Right hindlimb (tissue), 1 donor: Measurements from ENCODE around the gene FBXL7.
A peak's percentile ranks its signal among the peaks of the same experiment; 100 is the strongest.

Experiments used
- DNase-seq: peaks from one replicate; pipeline ENCODE4 v3.0.0-alpha.2; 2018

The FBXL7 gene

DNA sequence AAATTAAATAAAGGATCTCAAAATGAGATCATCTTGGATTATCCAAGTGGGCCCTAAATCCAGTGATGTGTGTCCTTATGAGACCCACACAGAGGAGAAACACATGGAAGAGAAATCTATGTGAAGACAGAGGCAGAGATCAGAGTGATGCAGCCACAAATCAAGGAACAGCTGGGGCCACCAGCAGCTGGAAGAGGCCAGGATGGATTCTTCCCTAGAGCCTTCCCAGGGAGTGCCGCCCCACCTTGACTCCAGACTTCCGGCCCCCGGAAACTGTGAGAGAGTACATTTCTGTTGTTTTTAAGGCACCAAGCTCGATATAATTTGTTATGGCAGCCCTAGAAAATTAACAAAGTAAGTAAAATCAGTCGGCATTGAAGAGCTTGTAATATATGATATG lies 286.9 kb downstream of the FBXL7 start:
- DNase-seq, result peak; percentile 33

DNA sequence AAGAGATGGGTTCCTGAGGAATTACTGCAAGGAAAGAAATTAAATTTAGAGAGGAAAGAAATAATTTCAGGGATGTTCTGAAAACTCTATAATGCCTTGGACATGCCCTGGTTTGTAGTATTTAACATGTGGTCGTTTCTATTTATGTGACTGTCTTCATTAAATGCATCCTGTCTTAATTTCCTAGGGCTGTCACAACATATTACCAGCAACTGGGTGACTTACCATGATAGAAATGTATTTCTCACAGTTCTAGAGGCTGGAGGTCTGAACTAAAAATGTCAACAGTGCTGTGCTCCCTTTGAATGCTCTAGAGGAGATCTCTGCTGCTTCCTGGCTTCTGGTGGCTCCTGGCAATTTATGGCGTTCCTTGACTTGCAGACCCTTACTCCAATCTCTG lies 287.7 kb downstream of the FBXL7 start:
- DNase-seq, result no peak

DNA sequence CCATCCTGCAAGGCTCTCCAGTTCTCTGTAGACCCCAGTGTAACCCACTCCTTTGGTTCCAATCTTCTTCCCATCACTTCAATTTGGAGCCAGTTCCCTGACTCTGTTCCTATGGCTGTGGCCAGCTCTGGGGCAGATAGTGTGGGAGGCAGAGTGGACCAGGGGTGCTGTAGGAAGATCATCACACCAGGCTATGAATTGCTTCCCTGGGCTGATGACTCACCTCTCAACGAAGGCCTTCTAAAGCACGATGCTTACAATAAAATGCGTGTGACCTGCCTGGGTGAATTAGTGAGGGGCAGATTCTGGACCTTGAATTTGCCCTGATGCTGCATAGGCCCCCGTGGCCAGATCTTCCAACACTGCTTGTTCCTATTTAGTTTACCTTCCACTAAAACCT lies 289.7 kb downstream of the FBXL7 start:
- no peak for DNase-seq

DNA sequence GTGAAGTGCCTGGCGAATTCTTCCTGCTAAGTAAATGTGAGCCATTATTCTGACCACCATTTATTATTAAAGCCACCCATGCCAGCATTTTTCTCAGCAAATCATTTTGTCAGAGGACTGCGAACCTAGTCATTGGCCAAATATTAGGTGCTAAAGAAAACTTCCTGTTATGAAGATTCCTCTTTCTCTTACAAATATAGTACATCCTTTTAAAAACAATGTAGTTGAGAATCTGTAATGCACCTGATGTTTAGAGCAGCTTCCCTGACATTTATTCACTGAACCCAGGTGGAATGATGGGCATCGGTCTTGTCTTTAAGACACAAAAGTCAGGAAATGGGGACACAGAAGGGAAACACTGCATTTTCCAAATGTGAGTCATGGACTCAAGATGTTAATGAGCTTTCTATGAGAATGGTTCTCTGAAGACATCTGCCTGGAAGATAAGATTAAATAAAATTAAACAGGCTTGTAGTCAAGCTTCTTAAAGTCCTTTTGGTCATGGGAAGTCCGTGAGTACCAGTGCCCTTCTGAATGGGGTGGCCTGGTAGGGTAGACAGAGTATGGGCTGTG lies 290.6 kb downstream of the FBXL7 start:
- DNase-seq, result no peak

DNA sequence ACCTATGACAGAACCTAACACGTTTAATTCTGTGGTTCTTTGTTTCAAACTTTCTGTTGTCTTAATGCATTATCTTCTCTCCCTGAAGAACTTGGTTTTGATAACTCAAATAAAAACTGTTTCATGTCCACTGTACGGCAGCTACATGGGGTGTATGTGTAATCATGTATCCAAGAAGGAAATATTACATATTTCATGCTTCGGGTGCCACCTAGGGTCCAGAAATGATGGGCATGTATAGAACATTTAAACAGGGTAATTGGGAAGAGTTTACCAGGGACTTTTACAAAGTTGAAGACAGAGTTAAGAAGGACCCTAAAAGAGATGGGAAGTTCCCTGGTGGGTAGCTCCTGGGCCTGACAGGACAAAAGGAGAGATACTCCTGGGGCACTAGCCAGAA lies 291.3 kb downstream of the FBXL7 start:
- DNase-seq, result no peak

DNA sequence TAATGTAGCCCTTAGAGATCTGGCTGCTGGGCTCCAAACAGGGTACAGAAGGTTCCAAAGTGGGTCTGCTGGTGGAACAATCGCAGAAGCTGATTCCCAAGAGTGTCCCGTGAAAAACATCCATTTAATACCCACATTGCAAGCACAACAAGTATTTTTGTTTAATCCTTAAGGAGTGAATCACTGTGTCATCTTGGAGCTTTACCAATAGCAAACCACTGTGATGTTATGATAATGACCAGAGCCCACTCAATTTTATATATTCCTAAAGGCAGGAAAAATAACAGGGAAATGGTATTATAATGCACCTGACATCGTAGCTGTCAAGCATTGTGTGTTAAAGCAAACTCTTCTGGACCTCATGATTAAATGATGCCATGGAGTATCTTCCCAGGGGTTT lies 291.9 kb downstream of the FBXL7 start:
- DNase-seq, result no peak

DNA sequence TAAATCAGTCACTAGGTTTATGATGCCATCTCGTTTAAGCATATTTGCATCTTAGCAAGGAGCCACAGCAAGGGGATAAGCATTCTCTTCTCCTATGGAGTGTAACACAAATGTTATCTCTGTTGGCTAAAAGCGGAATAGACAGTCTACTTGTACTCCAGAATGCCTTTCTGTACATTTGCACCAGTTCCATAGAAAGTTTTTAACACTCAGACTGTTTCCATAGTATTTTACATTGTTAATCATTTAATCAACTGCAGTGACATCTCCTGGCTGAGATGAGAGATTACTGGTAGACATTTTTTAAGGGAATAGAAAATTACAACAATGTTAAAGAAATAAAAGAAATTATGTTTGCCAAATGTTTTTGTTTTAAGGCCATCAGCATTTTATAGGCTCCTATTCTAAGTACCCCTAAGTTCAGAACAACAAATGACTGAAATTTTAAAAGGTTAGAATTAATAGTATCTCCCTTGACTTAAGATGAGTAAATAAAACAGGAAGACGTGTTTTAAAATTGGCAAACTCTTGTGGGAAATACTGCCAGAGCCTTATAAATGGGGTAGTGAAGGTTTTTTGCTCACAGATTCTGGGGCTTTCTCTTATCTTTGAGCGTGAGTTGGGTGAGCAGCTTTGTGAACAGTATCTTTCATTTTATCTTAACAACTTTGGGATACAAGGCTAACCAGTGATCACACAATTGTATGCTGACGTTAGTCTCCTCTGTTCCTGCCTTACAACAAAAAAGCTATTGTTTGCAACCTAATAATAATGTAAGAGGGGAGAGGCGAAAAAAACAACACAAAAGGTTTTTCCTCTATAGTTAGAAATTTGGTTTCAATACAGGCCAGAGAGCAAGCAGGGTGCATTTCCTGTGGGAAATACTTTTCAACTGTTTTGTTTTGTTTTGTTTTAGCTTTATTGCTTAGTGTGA lies 294.3 kb downstream of the FBXL7 start:
- no peak for DNase-seq

DNA sequence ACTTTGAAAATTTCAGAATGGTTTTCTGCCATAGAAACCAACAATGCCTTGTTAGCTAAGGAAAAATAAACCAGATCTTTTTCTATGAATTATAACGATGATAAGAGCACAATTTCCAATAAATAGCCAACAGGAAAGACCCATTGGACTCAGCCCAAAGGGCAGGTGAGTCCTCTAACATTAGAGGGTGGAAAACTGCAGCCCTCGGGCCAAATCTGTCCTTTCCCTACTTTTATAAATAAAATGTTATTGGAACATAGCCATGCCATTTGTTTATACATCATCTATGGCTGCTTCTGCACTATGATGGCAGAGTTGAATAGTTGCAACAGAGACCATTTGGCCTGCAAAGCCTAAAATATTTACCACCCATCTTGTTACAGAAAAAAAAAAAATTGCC lies 296.1 kb downstream of the FBXL7 start:
- DNase-seq, result no peak

DNA sequence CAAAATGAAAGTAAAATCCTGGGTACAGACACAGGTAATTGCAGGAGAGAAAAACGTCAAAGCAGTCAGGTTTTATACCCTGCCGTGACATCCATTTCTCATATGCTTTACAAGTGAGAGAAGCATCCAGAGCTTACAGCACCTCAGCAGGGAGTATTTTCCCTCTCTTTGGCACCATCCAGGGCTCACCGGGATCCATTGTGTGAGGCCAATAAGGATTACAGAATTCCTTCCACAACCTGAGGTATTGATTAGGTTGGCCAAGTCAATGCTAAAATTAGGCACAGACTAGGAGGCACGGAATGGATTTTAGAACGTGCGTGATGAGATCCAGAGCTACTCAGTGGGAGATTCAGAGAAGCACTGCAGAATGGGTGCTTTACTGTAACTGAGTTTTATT lies 296.6 kb downstream of the FBXL7 start:
- no peak for DNase-seq

DNA sequence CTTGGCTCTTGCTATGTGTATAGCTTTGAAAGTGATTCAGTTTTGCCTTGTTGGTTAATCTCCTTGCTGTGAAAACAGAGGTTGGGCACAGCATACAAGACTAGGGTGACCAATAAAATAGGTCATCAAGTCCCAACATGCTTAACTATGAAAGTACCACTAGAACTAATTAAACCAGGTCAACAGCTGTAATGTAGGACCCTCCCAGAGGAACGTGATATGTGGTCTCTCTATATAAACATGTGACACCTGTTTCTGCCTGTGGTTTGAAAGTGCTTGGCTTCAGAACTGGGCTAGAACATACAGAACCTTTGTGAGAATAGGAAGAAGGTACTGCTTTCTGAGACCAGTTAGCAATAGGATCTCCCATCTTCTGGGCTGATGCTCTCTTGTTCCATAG lies 297.1 kb downstream of the FBXL7 start:
- no peak for DNase-seq

DNA sequence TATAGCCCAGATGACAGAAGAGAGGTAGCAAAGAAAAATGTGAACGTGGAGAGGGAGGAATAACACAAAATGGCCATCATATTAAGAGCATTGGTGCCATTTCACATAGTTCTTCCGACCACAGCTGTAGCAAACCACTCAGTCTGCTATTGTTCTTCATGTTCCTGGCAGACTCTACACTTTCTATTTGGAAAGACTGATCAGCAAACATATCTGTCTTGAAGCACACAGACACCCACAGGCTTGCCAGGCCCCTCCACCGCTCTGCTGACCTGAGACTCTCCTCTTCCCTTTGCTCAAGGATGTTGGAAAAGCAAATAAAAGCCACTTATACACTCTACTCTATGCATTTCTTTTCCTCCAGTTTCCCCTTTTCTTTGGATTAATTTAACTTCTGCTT lies 298.0 kb downstream of the FBXL7 start:
- peak; percentile 51 for DNase-seq

DNA sequence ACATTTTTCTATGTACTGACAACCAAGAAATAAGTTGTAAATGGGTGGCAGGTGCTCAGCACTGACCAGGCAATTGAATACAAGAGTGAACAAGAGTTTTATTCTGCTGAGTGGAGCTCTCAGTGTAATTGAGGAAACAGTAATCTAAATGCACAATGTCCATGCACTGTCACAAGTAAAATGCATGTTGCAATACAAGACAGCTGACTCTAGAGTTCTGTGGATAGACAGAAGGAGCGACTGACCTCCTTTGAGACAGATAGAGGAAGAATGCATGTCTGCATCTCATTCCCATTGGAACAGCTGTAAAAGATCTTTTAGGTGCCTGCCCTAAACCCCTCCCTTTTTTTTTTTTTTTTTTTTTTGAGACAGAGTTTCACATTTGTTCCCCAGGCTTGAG lies 299.0 kb downstream of the FBXL7 start:
- DNase-seq, result no peak

DNA sequence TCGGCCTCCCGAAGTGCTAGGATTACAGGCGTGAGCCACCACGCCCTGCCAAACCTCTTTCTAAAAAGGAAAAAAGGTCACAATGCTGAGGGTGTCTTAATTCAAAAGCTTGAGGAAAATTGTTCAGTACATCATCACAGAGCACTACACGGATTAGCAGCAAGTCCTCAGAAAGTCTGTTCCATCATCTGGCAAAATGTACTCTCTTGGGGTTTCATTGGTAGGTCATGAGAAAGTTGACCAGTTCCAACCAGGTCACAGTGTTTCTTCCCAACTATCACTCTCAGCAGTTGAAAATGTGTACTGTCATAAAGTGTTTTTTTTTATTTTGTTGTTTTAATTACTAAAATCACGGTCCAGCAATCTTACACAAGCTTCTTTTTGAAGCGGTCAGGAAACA lies 299.6 kb downstream of the FBXL7 start:
- no peak for DNase-seq

DNA sequence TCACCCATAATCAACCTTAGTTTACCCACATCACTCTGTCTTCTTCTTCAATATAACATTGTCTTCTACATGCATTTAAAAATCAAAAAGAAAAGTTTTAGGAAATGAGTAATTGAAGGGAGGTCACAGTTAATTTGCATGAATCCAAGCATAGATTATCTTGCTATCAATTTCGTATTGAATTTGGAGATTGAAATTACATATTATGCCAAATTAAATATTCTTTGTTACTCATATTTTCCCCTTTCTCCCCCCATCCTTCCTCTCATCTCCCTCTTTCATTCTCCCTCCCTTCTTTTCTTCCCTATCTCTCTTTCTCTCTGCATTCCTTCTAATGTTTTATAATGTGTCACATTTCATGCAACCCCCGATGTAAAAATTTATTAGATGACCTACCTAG lies 303.3 kb downstream of the FBXL7 start:
- no peak for DNase-seq

DNA sequence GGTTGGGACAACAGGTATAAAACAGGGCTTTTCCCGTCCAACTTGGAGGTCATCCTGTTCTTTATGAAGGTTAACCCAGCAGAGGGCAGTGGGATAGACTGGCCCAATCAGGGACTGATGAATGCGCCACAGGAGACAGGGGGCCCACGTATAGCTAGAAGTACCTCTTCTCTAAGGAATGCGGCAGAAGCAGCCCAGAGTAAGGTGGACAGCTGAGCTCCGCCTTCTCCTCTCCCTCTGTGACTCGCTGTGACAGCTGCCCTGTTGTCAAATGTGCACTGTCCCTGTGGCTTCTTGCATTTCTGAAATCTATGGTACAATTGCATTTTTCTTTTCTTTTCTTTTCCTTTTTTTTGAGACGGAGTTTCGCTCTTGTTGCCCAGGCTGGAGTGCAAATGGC lies 306.6 kb downstream of the FBXL7 start:
- DNase-seq, result no peak

DNA sequence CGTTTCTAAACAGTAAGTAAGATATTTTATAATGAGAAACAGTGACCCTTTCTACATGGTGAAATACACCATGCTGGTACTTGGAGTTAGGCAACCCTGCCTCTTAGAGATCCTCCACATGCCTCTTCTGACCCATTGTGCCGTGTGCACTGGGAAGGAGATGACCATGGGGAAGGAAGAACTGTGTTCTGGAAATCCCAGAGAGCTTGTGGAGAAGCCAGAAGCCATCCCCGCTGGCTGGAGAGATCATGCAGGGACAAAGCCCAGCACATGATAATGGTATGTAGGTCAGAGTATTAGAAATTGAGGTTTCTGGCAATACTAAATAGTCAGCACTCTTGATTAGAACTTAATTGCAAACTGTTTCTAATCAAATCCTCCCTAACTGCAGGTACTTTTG lies 307.3 kb downstream of the FBXL7 start:
- DNase-seq, result no peak

DNA sequence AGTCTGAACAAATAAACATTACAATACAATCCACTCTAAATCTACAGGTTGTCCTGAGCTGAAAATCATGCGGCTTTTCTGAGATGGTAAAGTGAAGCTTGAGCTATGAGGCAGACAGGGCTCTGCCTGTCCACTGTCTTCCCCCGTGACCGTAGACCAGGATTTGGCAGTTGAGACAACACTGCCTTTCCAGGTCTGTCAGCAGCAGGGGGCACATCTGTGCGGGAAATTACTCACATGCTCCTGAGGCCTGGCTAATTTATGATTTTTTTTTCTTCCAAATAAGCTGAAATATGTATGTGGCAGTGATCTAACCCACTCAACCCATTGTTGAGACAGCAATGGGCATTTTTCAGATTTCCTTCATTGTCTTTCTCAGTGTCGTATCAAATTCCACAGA lies 307.9 kb downstream of the FBXL7 start:
- DNase-seq, result peak; percentile 52

DNA sequence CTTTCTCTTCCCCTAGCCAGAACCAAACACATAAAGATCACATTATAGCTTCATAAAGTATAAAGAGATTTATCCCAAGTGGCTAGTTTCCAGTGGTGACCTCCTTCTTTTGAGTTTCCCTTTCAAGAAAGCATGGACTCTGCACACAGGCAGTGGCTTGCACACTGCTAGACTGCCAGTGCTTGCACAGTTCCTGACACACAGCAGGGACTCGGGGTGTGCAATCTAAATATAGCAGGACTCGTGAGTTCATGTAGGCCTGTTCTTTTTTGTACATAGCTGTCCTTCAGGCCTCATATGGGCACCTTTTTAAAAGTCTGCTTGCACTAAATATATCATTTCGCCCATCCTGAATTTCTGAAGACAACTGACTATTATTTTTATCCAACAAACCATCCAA lies 308.6 kb downstream of the FBXL7 start:
- no peak for DNase-seq

DNA sequence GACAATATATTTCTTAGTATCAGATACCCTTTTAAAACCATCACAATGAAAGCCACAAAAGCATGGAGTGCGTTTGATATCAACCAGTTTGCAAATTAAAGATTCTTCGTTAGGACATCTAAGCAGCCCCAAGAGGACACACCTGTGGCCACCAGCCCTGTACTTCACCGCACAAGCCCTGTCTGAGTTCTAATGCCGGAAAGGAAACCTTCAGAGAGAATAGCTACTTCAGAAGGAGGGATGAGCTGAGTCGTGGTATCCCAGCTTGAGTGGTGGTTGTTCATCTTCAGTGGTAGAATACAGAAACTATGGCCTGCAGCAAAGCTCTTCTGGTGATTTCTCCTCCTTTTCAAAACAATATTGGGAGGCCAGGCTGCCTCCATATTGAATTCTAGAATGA lies 319.6 kb downstream of the FBXL7 start:
- no peak for DNase-seq

DNA sequence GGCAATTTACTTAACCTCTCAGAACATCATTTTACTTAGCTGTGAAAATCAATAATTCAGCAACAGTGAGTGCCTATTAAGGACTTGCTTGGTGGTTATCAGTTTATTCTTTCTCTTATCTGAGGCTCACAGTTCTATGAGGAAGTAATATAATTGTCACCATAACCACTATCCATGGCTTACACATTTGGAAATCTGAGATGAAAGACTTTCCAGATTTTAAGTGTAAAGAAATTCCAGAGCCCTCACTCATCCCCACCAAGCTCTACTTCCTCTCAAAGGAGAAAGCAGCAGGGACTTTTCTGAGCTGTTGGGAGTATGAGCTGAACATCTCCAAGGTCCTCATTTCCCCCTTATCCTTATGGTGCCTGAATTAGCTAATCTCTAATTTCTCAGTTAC lies 321.5 kb downstream of the FBXL7 start:
- DNase-seq, result no peak

DNA sequence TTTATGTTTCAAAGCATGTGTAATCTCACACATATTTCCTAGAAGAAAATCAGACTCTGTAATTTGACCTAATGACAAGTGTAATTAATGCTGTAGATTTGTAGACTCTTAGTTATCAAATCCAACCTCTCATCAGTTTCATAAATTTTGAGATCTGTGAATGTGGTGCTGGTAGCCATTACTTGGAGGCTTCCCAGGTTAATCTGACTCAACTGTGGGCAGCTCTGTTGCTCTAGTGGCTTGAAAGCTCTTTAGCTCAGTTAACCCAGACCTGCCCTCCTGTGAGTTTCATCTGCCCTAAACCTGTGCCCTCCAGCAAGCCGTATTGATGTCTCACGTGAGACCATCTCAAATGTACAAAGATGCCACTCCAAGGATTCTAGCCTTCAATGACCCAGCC lies 323.4 kb downstream of the FBXL7 start:
- DNase-seq, result no peak

DNA sequence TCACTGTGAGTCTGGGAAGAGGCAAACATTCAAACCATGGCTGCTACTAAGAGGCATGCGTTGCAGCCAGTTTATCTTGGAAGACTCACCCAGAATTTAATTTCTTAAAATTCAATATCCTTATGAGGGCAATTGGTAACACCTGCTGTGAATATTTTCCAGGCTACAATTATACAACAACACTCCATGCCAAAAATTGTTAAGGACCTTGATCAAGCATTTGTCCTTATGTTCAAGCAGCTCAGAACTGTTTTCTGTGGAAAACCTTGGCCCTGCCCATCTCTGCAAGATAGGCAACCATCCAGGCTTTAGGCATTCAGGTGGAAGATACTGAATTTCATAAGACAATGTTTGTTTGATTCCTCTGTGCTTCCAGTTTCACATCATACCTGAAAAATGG lies 327.8 kb downstream of the FBXL7 start:
- no peak for DNase-seq

DNA sequence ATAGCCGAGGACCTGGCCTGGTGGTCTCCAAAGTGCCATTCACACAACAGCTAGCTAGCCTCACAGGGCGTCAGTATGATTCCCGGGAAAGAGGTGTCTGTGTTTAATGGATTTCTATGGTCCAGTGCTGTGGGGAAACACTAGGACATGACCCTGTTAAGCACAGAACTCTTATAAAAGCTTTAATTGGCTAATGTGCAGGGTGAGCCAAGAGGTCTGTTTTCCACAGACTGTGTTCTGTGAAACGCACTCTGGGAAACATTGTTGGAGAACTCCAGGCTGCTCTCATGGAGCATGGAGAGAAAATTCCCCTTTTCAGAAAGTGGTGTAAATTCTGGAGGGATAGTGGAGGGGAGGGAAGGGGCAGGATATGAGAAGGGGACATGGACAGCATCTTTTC lies 331.4 kb downstream of the FBXL7 start:
- no peak for DNase-seq

DNA sequence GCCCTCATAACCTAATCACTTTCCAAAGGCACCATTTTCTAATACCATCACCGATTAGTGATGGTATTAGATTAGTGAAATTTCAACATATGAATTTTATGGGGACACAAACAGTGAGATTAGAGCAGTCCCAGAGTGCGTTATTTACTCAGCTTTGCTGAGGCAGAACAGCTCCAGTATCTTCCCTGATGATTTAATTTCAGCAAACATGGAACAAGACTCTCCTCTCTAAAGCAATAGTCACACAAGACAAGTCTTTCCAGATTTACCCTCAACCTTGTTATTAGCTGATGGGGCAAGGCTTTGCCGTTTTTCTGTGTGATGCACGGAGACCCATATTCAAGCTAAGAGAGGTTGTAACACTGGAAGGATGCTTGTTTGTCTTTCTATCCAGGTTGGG lies 333.4 kb downstream of the FBXL7 start:
- no peak for DNase-seq
